Epithelial cell of esophagus (primary cell): ENCODE measurements around the gene MED26.

Experiments used
- DNase-seq: peaks from one replicate; pipeline ENCODE4 v3.0.0; 2010; ENCODE audit warnings: low read depth
- H3K4me3 ChIP-seq: 2 replicates; pipeline ENCODE4 v1.5.1; 2011; ENCODE audit warnings: mild to moderate bottlenecking, low read length, control low read depth
- CTCF ChIP-seq: IDR thresholded peaks from 2 replicates; pipeline ENCODE4 v1.5.1; 2011; ENCODE audit warnings: low read depth, mild to moderate bottlenecking, low read length, control low read depth, inconsistent platforms; ENCODE audit not compliant: insufficient read depth; ENCODE audit errors: missing control alignments

The MED26 gene

GRCh38 chr19:16586991-16587832 is 40.8 kb downstream of the MED26 start:
- H3K4me3 ChIP-seq = no peak overlapping the region
- no peak for TF ChIP-seq CTCF
- DNase-seq = peak; percentile 84

GRCh38 chr19:16586477-16586871 is 41.5 kb downstream of the MED26 start:
- H3K4me3 ChIP-seq = no peak overlapping the region
- no peak for DNase-seq
- TF ChIP-seq CTCF = no peak

- no peak overlapping the region for H3K4me3 ChIP-seq
- TF ChIP-seq CTCF = no peak
- peak; percentile 44 for DNase-seq
These were observed 42.1 kb downstream of the MED26 start for GRCh38 chr19:16585808-16586476.

- H3K4me3 ChIP-seq = no peak overlapping the region
- no peak for TF ChIP-seq CTCF
- no peak for DNase-seq
These were observed 42.8 kb downstream of the MED26 start for GRCh38 chr19:16585094-16585801.

- DNase-seq = peak; percentile 90
- TF ChIP-seq CTCF = no peak
- no peak overlapping the region for H3K4me3 ChIP-seq
These were observed 43.5 kb downstream of the MED26 start for GRCh38 chr19:16584248-16585093.

- DNase-seq = no peak
- TF ChIP-seq CTCF = no peak
- H3K4me3 ChIP-seq = no peak overlapping the region
These were observed 45.3 kb downstream of the MED26 start for GRCh38 chr19:16582486-16583261.
